Measurements from ENCODE around the gene MARVELD2. TPM values are rescaled to one million over a fixed set of nuclear protein-coding genes. Genes with fewer than 3 reads are reported as not detected.
"Not testable (repeated sequence)": the region's sequence is repeated elsewhere in the genome, so short reads cannot be mapped to it uniquely, and the experiment has no call there.

Gene MARVELD2
- total and polyA plus RNA-seq, 2 of the 13 experiments (the other 11 are each of a cell fraction or from before 2014, with no cell fraction given), result 11.1 to 15.4 TPM

GRCh38 chr5:69472535-69473143 is 57.7 kb downstream of the MARVELD2 start (continued):
- 0 out of 2 replicates have a peak, but pooled peaks have one; percentile 32 for TF ChIP-seq ARID5B (CRISPR knock-in tag; IDR thresholded peaks at IDR 0.05)
- TF ChIP-seq, protein P1, sequence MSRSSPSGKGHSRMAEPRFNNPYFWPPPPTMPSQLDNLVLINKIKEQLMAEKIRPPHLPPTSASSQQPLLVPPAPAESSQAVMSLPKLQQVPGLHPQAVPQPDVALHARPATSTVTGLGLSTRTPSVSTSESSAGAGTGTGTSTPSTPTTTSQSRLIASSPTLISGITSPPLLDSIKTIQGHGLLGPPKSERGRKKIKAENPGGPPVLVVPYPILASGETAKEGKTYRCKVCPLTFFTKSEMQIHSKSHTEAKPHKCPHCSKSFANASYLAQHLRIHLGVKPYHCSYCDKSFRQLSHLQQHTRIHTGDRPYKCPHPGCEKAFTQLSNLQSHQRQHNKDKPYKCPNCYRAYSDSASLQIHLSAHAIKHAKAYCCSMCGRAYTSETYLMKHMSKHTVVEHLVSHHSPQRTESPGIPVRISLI (CRISPR knock-in tag; IDR thresholded peaks at IDR 0.05; ENCODE audit: borderline replicate concordance), result peak; percentile 54; the same call in 1 of the 2 replicates
- TF ChIP-seq, protein P2, sequence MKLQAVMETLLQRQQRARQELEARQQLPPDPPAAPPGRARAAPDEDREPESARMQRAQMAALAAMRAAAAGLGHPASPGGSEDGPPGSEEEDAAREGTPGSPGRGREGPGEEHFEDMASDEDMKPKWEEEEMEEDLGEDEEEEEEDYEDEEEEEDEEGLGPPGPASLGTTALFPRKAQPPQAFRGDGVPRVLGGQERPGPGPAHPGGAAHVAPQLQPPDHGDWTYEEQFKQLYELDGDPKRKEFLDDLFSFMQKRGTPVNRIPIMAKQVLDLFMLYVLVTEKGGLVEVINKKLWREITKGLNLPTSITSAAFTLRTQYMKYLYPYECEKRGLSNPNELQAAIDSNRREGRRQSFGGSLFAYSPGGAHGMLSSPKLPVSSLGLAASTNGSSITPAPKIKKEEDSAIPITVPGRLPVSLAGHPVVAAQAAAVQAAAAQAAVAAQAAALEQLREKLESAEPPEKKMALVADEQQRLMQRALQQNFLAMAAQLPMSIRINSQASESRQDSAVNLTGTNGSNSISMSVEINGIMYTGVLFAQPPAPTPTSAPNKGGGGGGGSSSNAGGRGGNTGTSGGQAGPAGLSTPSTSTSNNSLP (IDR thresholded peaks at IDR 0.05; ENCODE audit: low read depth, low read length), result 0 out of 2 replicates have a peak, but pooled peaks have one; percentile 11
- 0 out of 2 replicates have a peak, but pooled peaks have one; percentile 45 for TF ChIP-seq RCOR2 (CRISPR knock-in tag; IDR thresholded peaks at IDR 0.05)
- TF ChIP-seq KAT2B (IDR thresholded peaks at IDR 0.05; ENCODE audit: borderline replicate concordance, low read depth, low read length), result peak; percentile 98
- peak in 1 of 2 experiments; percentile 70; a peak in 1 of 4 replicates for TF ChIP-seq EP300 (IDR thresholded peaks at IDR 0.05; ENCODE audit: low read depth in 2 of 2, low read length in 2 of 2)
- TF ChIP-seq EP300 (CRISPR knock-in tag; IDR thresholded peaks at IDR 0.05; ENCODE audit: borderline replicate concordance), result not testable (repeated sequence)
- TF ChIP-seq SNAI1 (CRISPR knock-in tag; IDR thresholded peaks at IDR 0.05; ENCODE audit: borderline replicate concordance), result 0 out of 2 replicates have a peak, but pooled peaks have one; percentile 36
- peak; percentile 56; the same call in 1 of the 2 replicates for TF ChIP-seq ZMYM3 (CRISPR knock-in tag; IDR thresholded peaks at IDR 0.05)
- peak; percentile 43; the same call in 1 of the 2 replicates for TF ChIP-seq HDAC1 (CRISPR knock-in tag; IDR thresholded peaks at IDR 0.05)
- TF ChIP-seq, protein P3, sequence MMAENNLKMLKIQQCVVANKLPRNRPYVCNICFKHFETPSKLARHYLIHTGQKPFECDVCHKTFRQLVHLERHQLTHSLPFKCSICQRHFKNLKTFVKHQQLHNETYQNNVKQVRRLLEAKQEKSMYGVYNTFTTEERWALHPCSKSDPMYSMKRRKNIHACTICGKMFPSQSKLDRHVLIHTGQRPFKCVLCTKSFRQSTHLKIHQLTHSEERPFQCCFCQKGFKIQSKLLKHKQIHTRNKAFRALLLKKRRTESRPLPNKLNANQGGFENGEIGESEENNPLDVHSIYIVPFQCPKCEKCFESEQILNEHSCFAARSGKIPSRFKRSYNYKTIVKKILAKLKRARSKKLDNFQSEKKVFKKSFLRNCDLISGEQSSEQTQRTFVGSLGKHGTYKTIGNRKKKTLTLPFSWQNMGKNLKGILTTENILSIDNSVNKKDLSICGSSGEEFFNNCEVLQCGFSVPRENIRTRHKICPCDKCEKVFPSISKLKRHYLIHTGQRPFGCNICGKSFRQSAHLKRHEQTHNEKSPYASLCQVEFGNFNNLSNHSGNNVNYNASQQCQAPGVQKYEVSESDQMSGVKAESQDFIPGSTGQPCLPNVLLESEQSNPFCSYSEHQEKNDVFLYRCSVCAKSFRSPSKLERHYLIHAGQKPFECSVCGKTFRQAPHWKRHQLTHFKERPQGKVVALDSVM (CRISPR knock-in tag; IDR thresholded peaks at IDR 0.05), result peak; percentile 92
- TF ChIP-seq, protein P4, sequence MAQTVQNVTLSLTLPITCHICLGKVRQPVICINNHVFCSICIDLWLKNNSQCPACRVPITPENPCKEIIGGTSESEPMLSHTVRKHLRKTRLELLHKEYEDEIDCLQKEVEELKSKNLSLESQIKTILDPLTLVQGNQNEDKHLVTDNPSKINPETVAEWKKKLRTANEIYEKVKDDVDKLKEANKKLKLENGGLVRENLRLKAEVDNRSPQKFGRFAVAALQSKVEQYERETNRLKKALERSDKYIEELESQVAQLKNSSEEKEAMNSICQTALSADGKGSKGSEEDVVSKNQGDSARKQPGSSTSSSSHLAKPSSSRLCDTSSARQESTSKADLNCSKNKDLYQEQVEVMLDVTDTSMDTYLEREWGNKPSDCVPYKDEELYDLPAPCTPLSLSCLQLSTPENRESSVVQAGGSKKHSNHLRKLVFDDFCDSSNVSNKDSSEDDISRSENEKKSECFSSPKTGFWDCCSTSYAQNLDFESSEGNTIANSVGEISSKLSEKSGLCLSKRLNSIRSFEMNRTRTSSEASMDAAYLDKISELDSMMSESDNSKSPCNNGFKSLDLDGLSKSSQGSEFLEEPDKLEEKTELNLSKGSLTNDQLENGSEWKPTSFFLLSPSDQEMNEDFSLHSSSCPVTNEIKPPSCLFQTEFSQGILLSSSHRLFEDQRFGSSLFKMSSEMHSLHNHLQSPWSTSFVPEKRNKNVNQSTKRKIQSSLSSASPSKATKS (CRISPR knock-in tag; IDR thresholded peaks at IDR 0.05), result 0 out of 2 replicates have a peak, but pooled peaks have one; percentile 44

All from HepG2 (cell line).